Mucosa of descending colon (tissue), 3 donors: ENCODE measurements around the gene FBXL17. TPM values are rescaled to one million over a fixed set of nuclear protein-coding genes. Genes with fewer than 3 reads are reported as not detected.

Source experiments
- ATAC-seq: fragments of 200-7000 bp; cut with Tn5 transposase; one replicate; pipeline ENCODE4 v1.9.1; 2020; ENCODE audit warnings: mild to moderate bottlenecking, moderate library complexity
- DNase-seq, 3 donors: peaks; one replicate each; pipeline ENCODE4 v3.0.0-alpha.2; 2020
- H3K36me3 ChIP-seq: fragments of 200-600 bp; one replicate; pipeline ENCODE4 v1.8.0; 2021; ENCODE audit warnings: low read depth, mild to moderate bottlenecking
- H3K4me1 ChIP-seq: fragments of 200-600 bp; one replicate; pipeline ENCODE4 v1.8.0; 2021; ENCODE audit warnings: low read depth, mild to moderate bottlenecking
- H3K4me3 ChIP-seq: fragments of 200-600 bp; one replicate; pipeline ENCODE4 v1.8.0; 2021; ENCODE audit warnings: mild to moderate bottlenecking
- H3K9me3 ChIP-seq: fragments of 200-600 bp; one replicate; pipeline ENCODE4 v1.8.0; 2021; ENCODE audit warnings: mild to moderate bottlenecking
- CTCF ChIP-seq: fragments of 200-600 bp; IDR thresholded peaks from one replicate; pipeline ENCODE4 v1.8.0; 2022; ENCODE audit warnings: antibody characterized with exemption, mild to moderate bottlenecking
- intact Hi-C, 2 donors: fragments of 100-400 bp; cut with DNase I in 1 of 2; cut with micrococcal nuclease in 1 of 2; formaldehyde crosslinking; loops; one replicate each; pipeline versions ENCODE4 v1.11.0 to v1.11.1; 2022; cut with DNase I, micrococcal nuclease
- total RNA-seq, 3 donors: library from RNA; stranded (reverse); fragmentation: NEBNext Ultra II Directional in 2 of 3; extraction: Animal tissue kit (Norgen Biotek cat#: 25700) in 2 of 3; gene quantifications; one replicate each; pipeline versions ENCODE4 v1.2.1 to v1.2.4, GENCODE V29; 2021 to 2023
- donor health status: DM: no; HTN: no; CAD: no; lungs with moderate emphysema.
- donor health status: DM: no; HTN: no; CAD: no.
- donor health status: DM: no; HTN: yes; CAD: no.

The FBXL17 gene
- total RNA-seq, 3 donors from 2014 or later: 22.8 to 25.6 (median 23.8) TPM

GRCh38 chr5:108196276-108196675 lies 185.6 kb downstream of the FBXL17 start:
- no peaks in the 10 kb centered on the region for H3K9me3 ChIP-seq
- H3K4me3 ChIP-seq: no peak overlapping the region
- no peak for TF ChIP-seq CTCF
- intact Hi-C loops: no loop called here
- no peak for ATAC-seq
- H3K4me1 ChIP-seq: no peaks in the 10 kb centered on the region
- no peaks in the 10 kb centered on the region for H3K36me3 ChIP-seq
- no peak for DNase-seq

GRCh38 chr5:108193021-108193795 lies 188.7 kb downstream of the FBXL17 start:
- no peaks in the 10 kb centered on the region for H3K4me1 ChIP-seq
- DNase-seq: no peak
- no peaks in the 10 kb centered on the region for H3K9me3 ChIP-seq
- no peak for ATAC-seq
- H3K36me3 ChIP-seq: no peaks in the 10 kb centered on the region
- TF ChIP-seq CTCF: no peak
- no peak overlapping the region for H3K4me3 ChIP-seq
- intact Hi-C loops: no loop called here

GRCh38 chr5:108184940-108185339 lies 197.0 kb downstream of the FBXL17 start:
- TF ChIP-seq CTCF: no peak
- intact Hi-C loops: no loop called here
- Histone ChIP-seq H3K9me3 (no peaks in the 10 kb centered on the region), H3K36me3 (no peaks in the 10 kb centered on the region), H3K4me1 (no peaks in the 10 kb centered on the region), H3K4me3 (no peak overlapping the region)
- ATAC-seq: no peak
- DNase-seq: no peak

- Histone ChIP-seq H3K4me1 (no peaks in the 10 kb centered on the region), H3K36me3 (no peaks in the 10 kb centered on the region), H3K9me3 (no peaks in the 10 kb centered on the region), H3K4me3 (no peak overlapping the region)
- DNase-seq (no peak), ATAC-seq (no peak)
- intact Hi-C loops: no loop called here
- no peak for TF ChIP-seq CTCF
These were observed 199.9 kb downstream of the FBXL17 start for GRCh38 chr5:108181975-108182374.

- H3K4me1 ChIP-seq: no peaks in the 10 kb centered on the region
- H3K36me3 ChIP-seq: no peaks in the 10 kb centered on the region
- DNase-seq (no peak), ATAC-seq (no peak)
- no peak overlapping the region for H3K4me3 ChIP-seq
- no peaks in the 10 kb centered on the region for H3K9me3 ChIP-seq
- intact Hi-C loops: no loop called here
- TF ChIP-seq CTCF: no peak
These were observed 207.6 kb downstream of the FBXL17 start for GRCh38 chr5:108174286-108174685.
